NCI-H1417 treated with DMSO at 0.1 percent for 48 hours (cell line): ENCODE measurements around the gene ANO7.

Experiments
- DNase-seq: peaks from one replicate; lab custom pipeline; 2025; lab: John Stamatoyannopoulos, UW

ANO7 gene

DNA sequence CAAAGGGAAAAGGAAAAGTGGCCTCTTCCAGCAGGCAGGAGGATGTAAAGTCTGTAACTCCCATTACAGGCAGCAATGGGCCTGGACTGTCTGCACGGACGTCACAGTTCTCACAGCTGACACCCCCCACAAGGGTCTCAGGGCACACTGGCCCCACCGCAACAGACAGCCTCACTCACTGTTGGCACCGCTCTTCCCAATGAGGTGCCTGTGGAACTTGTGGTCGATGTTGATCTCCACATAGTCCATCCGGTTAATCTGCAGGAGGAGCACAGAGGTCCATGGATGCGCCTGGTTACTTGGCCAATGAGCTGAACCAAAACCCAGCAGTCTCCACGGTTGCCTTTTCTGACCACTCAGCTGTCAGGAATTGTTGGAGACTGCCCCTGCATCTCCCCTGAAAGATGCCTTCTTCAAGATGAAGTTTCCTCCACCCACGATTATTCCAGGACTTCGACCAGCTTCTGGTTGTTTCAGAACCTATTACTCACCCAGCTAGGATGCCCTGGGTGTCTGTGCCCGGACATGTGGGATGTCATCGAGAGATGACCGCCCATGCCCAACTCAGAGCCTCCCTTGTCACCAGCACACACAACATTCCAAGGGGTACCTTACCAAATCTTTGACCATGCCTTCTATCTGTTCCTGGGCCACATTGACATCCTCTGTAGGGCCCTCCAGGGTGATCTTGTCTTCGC lies 64.5 kb downstream of the ANO7 start:
- no peak for DNase-seq

DNA sequence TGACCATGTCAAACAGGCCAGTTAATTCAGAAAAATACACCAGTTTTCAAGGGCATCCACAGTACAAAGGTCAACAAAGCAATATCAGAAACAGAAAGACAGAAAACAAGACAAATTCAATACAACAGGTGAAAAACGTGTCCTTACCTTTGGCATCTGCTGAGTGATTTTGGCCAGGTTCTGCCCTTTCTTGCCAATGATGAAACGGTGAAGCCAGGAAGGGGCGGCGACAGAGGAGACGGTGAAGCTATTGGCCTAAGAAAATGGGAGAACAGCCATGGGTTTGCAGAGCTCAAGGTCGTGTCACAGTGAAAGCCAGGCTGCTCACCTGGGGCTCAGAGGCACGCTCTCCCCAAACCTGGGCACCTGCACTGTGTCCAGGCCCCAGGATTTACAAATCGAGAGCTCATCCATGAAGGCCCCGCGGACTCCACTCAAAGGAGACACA lies 66.5 kb downstream of the ANO7 start:
- no peak for DNase-seq

- DNase-seq = no peak
Observed at GRCh38 chr2:241255542-241256167, 67.2 kb downstream of the ANO7 start.

DNA sequence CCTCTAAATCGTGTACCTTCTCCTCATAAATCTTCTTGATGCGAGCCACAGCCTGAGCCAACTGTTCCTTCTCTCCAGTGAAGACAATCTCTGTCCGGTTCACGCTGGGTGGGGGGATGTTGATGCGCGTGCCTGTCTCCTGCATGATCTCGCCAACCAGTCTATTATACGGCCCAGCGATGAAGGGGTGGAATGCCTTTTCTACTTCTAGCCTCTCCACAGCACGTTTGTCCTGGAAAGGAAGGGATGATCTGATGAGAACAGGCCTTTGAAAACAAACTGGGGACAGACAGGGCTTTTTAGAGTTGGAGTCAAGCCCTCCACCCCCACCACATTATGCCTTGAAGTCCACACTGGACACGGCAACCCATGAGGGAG lies 67.7 kb downstream of the ANO7 start:
- no peak for DNase-seq

DNA sequence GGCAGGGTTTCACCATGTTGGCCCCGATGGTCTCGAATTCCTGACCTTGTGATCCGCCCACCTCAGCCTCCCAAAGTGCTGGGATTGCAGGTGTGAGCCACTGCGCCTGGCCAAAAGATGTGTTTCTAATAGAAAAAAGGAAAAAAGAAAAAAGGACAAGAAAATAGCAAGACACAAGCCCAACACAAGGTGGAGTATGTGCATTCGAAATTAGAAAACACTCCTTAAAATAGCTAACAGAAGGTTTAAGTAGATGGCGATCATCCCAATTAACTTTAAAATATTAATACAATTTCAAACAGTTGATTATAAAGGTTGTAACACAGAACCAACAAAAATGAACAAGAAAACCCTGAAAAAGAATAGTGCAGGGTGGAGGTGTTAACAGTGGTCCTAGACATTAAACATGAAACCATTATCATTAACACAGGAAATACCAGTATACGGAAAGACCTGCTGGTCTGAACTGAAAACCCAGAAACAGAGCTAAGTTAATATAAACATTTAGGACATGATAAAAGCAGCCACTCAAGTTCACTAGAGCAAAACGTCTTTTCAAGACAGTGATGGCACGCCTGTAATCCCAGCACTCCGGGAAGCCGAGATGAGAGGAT lies 69.0 kb downstream of the ANO7 start:
- no peak for DNase-seq

- no peak for DNase-seq
Observed at GRCh38 chr2:241258505-241259280, 70.2 kb downstream of the ANO7 start.

- DNase-seq = no peak
Observed at GRCh38 chr2:241260911-241261310, 72.4 kb downstream of the ANO7 start.

DNA sequence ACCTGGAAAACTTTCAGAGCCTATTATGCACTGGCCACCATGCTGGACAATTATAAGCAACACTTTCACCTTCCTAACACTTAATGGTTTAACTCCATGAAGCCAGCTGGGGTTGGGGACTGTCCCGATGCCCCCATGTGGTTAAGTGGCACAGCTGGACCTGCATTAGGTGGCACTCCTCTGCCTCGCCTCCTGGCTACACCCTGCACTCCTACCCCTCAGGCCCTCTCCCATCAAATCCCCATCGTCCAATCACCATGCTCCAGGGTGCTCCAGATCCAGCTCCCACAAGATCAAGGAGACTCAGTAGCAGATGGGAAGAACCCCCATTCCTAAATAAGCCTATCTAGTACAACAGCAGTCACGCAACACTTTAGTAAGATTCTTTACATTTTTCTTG lies 73.2 kb downstream of the ANO7 start:
- no peak for DNase-seq

DNA sequence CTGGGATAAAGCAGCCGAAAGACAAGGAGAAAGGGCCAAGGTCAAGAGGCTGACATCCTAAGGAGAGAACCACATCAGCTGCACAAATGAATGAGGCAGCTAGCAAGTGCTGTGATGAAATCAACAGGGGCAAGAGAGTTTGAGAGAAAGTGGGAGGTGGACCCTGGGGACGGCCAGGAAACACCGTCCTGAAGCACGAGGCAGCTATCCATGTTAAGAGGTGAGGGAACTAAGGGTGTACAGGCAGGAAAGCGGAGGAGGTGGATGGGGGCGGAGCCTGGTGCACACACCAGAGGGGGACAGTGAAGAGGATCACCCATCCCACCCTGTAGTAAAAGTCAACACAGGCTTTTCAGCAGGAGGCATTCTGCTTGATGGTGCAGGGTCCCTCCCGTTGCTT lies 74.6 kb downstream of the ANO7 start:
- DNase-seq = no peak

- no peak for DNase-seq
Observed at GRCh38 chr2:241265506-241265905, 77.0 kb downstream of the ANO7 start.

DNA sequence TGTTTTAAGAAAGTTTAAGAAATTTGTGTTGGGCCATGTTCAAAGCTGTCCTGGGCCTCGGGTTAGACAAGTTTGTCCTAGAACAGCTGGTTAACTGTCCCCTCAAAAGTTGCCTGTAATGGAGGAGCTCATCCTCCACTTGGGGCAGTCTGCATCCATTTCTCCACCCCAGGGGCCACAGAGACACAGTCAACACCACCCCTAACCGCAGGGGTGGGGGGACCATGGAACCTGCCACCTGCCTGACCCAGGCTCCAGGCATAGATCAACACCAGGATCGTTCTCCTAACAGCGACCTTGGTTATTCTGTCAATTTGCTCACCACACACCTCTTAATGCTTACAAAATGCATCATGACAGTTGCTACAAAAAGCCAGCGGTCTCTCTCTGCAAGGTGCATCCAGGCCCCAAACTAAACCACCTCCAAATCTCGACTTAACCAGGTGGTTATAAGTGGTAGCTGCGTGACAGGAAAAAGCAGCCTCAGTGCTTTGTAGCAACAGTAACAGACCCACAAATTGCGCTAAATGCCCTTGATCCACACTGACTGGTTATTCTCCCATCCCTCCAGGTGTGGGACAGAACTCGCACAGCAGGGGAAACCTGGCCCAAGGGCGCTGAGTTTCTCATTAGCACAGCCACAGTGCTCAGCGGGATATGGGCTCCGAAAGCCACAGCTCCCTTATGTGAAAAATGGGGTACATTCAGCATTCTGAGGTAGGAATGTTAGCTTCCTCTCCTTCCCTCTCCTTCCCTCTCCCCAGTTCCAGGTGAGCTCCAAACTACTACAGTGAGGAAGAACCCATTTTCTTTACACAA lies 79.0 kb downstream of the ANO7 start:
- no peak for DNase-seq

GRCh38 chr2:241268306-241268705 lies 79.8 kb downstream of the ANO7 start:
- DNase-seq = no peak

DNA sequence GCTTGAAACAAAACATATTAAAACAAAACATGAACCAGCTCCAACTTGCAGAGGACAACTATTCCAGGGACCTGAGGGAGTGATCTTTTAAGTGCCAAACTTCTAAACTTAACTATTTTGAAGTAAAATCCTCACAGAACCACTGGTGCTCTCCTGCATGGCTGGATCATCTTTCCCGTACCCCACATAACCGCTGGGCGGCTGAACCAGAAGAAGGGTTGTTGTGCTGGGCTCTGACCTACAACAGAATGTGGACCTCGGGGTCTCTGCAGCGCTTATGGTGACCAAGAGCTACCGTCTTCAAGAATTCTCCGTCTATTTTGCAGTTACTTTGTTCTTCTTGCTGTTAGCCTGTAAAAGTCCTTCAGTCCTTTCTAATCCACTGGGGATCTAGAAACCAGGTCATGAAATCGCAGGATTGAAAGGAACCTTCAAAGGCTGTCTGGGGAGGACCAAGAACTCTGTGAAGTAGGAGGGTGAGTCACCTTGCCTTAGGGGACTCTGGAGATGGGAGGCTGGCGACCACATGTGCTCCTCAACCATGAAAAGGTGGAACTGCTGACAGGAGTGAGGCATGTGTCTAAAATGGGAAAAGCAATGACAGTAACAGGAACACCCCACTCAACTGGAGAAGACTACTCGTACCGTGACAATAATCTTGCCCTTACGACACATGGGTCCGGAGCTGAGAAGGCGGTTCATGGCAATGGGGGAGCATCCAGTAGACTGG lies 80.4 kb downstream of the ANO7 start:
- DNase-seq = no peak

DNA sequence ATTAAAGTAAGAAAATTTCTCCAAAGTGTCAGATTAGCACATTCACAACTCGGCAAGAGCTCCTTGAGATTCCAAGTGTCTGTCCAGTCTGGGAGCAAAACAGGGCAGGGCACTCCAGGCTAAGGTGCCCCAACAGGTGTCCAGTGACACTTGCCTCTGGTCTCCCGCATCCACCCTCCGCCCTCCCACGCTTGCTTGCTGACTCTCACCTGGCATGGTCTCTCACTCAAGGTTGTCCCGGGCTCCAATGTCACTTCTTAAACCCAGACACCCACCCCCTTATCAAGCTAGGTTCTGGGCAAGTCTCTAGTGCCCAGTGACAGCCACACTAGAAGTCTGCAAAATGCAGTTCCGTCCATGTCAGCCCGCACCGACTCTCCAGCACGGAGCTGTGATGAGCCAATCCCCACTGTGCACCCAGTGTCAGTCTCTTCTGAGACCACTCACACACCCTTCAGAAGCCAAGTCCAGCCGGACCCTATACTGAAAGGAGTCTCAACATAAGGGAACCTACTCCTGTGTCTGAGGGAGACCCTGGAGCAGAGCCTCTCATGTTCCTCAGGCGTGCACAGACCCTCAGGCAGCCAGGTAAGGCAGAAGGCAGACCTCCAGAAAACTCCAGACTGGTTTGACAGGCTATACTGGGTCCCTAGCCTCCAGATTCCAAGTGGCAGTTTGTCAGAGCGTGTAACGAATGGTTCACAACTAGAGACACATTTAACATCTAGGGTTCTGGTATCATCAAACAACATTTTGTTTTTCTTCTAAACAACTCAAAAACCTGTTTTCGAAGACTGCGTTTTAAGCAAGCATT lies 81.4 kb downstream of the ANO7 start:
- DNase-seq = no peak

DNA sequence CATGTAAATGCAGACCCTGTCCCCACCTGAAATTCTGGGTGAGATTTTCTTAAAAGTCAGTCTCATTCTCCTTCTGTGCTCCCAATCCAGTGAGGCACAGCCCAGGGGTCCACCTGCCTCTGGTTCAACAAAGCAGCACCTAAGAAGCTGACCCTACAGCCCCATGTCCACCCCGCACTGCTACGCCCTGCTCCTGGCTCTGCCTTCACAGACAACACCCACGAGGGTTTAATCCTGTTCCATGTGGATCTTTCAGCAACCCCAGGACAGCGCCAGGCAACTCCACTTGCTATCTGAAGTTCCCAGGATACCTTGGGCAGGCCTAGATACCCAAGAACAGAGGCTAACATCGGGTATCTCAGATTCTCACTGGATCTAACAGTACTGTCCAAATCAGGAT lies 82.1 kb downstream of the ANO7 start:
- no peak for DNase-seq

DNA sequence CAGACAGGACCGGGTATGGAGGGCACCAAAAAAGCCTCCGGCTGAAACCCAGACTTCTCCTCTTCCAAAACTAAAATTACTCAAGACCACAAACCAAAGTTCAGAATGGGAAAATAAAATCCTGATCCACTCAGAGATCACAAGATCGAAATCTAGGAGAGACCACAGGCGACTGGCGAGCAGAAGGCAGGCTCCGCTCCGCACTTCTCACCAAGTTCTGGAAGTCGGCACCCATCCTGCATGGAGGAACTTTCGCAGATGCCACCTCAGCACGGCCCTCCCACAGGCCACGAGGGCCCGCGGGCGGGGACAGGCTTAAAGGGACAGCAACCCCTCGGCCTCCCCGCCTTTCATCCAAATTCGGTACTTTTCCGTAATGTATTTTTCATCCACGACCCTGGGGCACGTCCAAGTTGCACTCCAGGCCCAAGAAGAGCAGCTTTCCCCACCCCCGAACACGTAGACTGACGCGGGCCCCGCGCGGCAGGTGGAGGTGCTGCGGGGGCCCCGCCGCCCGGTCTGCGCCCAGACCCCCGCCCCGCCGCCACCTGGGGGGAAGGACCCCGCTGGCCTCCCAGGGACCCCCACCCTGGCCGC lies 83.3 kb downstream of the ANO7 start:
- no peak for DNase-seq

GRCh38 chr2:241272303-241273209 lies 84.1 kb downstream of the ANO7 start:
- no peak for DNase-seq

GRCh38 chr2:241273210-241274020 lies 84.9 kb downstream of the ANO7 start:
- no peak for DNase-seq
